DND-41 (cell line): ENCODE measurements around the gene DHODH.

Source experiments
- CTCF ChIP-seq: IDR thresholded peaks from 2 replicates; pipeline ENCODE4 v1.5.1; 2012; ENCODE audit warnings: borderline replicate concordance, low read length, moderate library complexity, mild to moderate bottlenecking; ENCODE audit not compliant: poor library complexity, severe bottlenecking; ENCODE audit errors: extremely low read depth
- EZH2 ChIP-seq: IDR thresholded peaks from 3 replicates; pipeline ENCODE4 v1.6.1; 2012; ENCODE audit warnings: borderline replicate concordance, low read depth, mild to moderate bottlenecking, moderate library complexity, low read length, inconsistent platforms; ENCODE audit not compliant: severe bottlenecking

DNA sequence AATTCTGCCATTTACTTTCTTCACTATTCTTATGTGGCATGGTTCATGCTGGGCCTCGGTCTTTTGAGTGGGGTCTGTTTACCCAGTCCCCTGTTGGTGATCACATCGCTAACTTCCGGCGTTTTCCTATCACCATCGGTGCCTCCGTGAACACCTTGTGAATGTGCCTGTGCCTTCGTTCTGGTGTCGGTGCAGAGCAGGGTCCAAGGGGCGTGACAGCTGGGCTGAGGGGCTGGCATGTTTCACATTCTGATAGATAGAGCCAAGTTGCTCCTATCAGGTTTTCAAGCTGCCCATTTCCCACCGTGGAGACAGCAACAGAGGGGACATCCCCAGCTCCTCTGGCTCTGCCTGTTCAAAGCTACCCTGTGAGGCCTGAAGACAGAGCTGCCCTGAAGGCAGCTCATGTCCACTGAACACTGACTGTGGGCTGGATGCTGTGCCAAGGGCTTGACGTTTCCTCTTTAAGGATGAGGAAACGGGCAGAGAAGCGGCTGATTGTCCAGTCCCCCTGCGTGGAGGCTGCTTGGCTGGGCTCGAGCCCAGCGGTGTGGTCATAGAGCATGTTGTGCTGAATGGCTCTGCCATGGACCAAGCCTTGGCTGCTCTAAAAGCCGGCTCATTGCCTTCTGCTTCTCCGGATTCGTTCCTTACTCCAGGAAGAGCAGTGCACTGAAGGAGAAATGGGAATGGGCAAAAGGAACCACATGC is 17.0 kb downstream of the DHODH start:
- no peak for TF ChIP-seq CTCF
- TF ChIP-seq EZH2: no peak
